ENCODE results near the gene FOXN3.

Gene FOXN3

GRCh38 chr14:89356496-89356895, 60.5 kb downstream of the FOXN3 start:
- DNase-seq: no peak

- DNase-seq: no peak
Measured at GRCh38 chr14:89353766-89354113, 63.3 kb downstream of the FOXN3 start.

- DNase-seq: no peak
Measured at GRCh38 chr14:89352976-89353765, 63.9 kb downstream of the FOXN3 start.

- no peak for DNase-seq
Measured at GRCh38 chr14:89351516-89352404, 65.3 kb downstream of the FOXN3 start.

- no peak for DNase-seq
Measured at GRCh38 chr14:89351221-89351515, 65.9 kb downstream of the FOXN3 start.

GRCh38 chr14:89350152-89350551, 66.9 kb downstream of the FOXN3 start:
- DNase-seq: no peak

- DNase-seq: no peak
Measured at GRCh38 chr14:89349171-89350008, 67.6 kb downstream of the FOXN3 start.

- DNase-seq: no peak
Measured at GRCh38 chr14:89348722-89349121, 68.3 kb downstream of the FOXN3 start.

- DNase-seq: no peak
Measured at GRCh38 chr14:89347885-89348284, 69.1 kb downstream of the FOXN3 start.

GRCh38 chr14:89344920-89345254, 72.1 kb downstream of the FOXN3 start:
- no peak for DNase-seq

- no peak for DNase-seq
Measured at GRCh38 chr14:89343356-89343755, 73.7 kb downstream of the FOXN3 start.

GRCh38 chr14:89342049-89342448, 75.0 kb downstream of the FOXN3 start:
- DNase-seq: no peak

GRCh38 chr14:89340200-89341181, 76.5 kb downstream of the FOXN3 start:
- DNase-seq: no peak

GRCh38 chr14:89339579-89339978, 77.5 kb downstream of the FOXN3 start:
- DNase-seq: no peak

GRCh38 chr14:89339158-89339557, 77.9 kb downstream of the FOXN3 start:
- DNase-seq: no peak

GRCh38 chr14:89336338-89336737, 80.7 kb downstream of the FOXN3 start:
- no peak for DNase-seq

GRCh38 chr14:89332031-89332430, 85.0 kb downstream of the FOXN3 start:
- no peak for DNase-seq

GRCh38 chr14:89331398-89331797, 85.6 kb downstream of the FOXN3 start:
- no peak for DNase-seq

GRCh38 chr14:89330236-89331002, 86.6 kb downstream of the FOXN3 start:
- no peak for DNase-seq

- DNase-seq: no peak
Measured at GRCh38 chr14:89327771-89328212, 89.2 kb downstream of the FOXN3 start.

GRCh38 chr14:89325959-89326358, 91.1 kb downstream of the FOXN3 start:
- DNase-seq: no peak

All from activated CD4-positive, CD25-positive, alpha-beta regulatory T cell (primary cell).